Renal cortex interstitium (tissue), 15 donors: ENCODE results near the gene OR4K14. TPM values are rescaled to one million over a fixed set of nuclear protein-coding genes. Genes with fewer than 3 reads are reported as not detected.
"Not testable (repeated sequence)": the region's sequence is repeated elsewhere in the genome, so short reads cannot be mapped to it uniquely, and the experiment has no call there.

Experiments used
- DNase-seq, 11 donors: peaks; one replicate each; pipeline ENCODE4 v3.0.0-alpha.2; 2013; ENCODE audit warnings: low read depth in 9 of 11, low spot score in 4 of 11; ENCODE audit errors: extremely low read depth in 1 of 11
- long read RNA-seq, 16 experiments: transcript quantifications; one replicate each; lab custom pipeline, GENCODE V29; 2026
- polyA plus RNA-seq, 3 donors: library from polyadenylated mRNA; unstranded; fragments of 120-200 nt; gene quantifications; one replicate each; pipeline ENCODE4 v1.2.1, GENCODE V29; 2013; ENCODE audit not compliant: insufficient read length in 3 of 3

The OR4K14 gene
- polyA plus RNA-seq = not detected
- long read RNA-seq, donor 1 = 0 reads
- long read RNA-seq, donor 2 = 0 reads
- long read RNA-seq, donor 3 = 0 reads
- long read RNA-seq, donor 4 = 0 reads
- long read RNA-seq, donor 5 = 0 reads
- long read RNA-seq, donor 6 = 0 reads
- long read RNA-seq, donor 7 = 0 reads
- long read RNA-seq, donor 8 = 0 reads
- long read RNA-seq, donor 9 = 0 reads
- long read RNA-seq, donor 10 = 0 reads
- long read RNA-seq, donor 11 = 0 reads
- long read RNA-seq, donor 12 = 0 reads
- long read RNA-seq, donor 13 = 0 reads
- long read RNA-seq, donor 14 = 0 reads
- long read RNA-seq, donor 15 = 0 reads
- long read RNA-seq, donor 16 = 0 reads

GRCh38 chr14:20019257-20019865, at the start of gene OR4K14:
Gene OR4K14 (minus strand): TSS chr14:20019307. CDS start chr14:20015193, 4,114 bp downstream.
- no peak for DNase-seq

GRCh38 chr14:20059745-20060144, 40.6 kb upstream of the OR4K14 start, which contains the start of gene OR4L1:
Gene OR4L1 (plus strand): TSS chr14:20060045. CDS start chr14:20060045, 0 bp downstream.
- no peak for DNase-seq

- DNase-seq = no peak
Measured at GRCh38 chr14:20048202-20048601, 29.1 kb upstream of the OR4K14 start.

- no peak for DNase-seq
Measured at GRCh38 chr14:20044243-20044642, 25.1 kb upstream of the OR4K14 start.

- no peak for DNase-seq
Measured at GRCh38 chr14:20035938-20036337, 16.8 kb upstream of the OR4K14 start, which contains the start of gene OR4K13. Gene OR4K13 (minus strand): TSS chr14:20036038. CDS start chr14:20034758, 1,280 bp downstream.

GRCh38 chr14:20035449-20035848, 16.3 kb upstream of the OR4K14 start:
- DNase-seq = no peak

GRCh38 chr14:20031058-20031457, 12.0 kb upstream of the OR4K14 start:
- no peak for DNase-seq

- no peak for DNase-seq
Measured at GRCh38 chr14:20008156-20008555, 11.0 kb downstream of the OR4K14 start.

- no peak for DNase-seq
Measured at GRCh38 chr14:20002319-20002718, 16.8 kb downstream of the OR4K14 start.

GRCh38 chr14:20001863-20002262, 17.2 kb downstream of the OR4K14 start, which contains the start of gene OR4Q2:
Gene OR4Q2 (plus strand): TSS chr14:20002163.
- no peak for DNase-seq

GRCh38 chr14:19993438-19993837, 25.7 kb downstream of the OR4K14 start:
- DNase-seq = no peak

GRCh38 chr14:19975291-19975690, 43.8 kb downstream of the OR4K14 start, which contains the start of gene OR4K15:
Gene OR4K15 (plus strand): TSS chr14:19975591. CDS start chr14:19975591, 0 bp downstream.
- no peak for DNase-seq

GRCh38 chr14:19974844-19975243, 44.3 kb downstream of the OR4K14 start:
- DNase-seq = no peak

- DNase-seq = not testable (repeated sequence)
Measured at GRCh38 chr14:19969735-19970134, 49.4 kb downstream of the OR4K14 start.

Other genes starting within 250 kb of the OR4K14 start
- not detected for gene OR4M1, start 245.8 kb downstream of the OR4K14 start, polyA plus RNA-seq
- not detected for gene OR4N2, start 215.5 kb downstream of the OR4K14 start, polyA plus RNA-seq
- not detected for gene OR4K2, start 144.2 kb downstream of the OR4K14 start, polyA plus RNA-seq
- gene OR4K5, start 98.7 kb downstream of the OR4K14 start, polyA plus RNA-seq = not detected
- gene OR4K1, start 88.4 kb downstream of the OR4K14 start, polyA plus RNA-seq = not detected
- gene OR4K15, start 43.7 kb downstream of the OR4K14 start, polyA plus RNA-seq = not detected
- gene OR4Q2, start 17.1 kb downstream of the OR4K14 start, polyA plus RNA-seq = not detected
- gene OR4K13, start 16.7 kb upstream of the OR4K14 start, polyA plus RNA-seq = under 1 TPM in 1 of 3 donors, not detected in 2; 0.01 TPM
- not detected for gene OR4L1, start 40.7 kb upstream of the OR4K14 start, polyA plus RNA-seq
- under 1 TPM; 0.03 to 0.11 (median 0.04) TPM for gene OR4K17, start 91.4 kb upstream of the OR4K14 start, polyA plus RNA-seq
- not detected for gene OR4N5, start 119.5 kb upstream of the OR4K14 start, polyA plus RNA-seq
- gene OR11G2, start 171.6 kb upstream of the OR4K14 start, polyA plus RNA-seq = under 1 TPM in 1 of 3 donors, not detected in 2; 0.05 TPM
- not detected for gene OR11H6, start 204.4 kb upstream of the OR4K14 start, polyA plus RNA-seq
- gene OR11H7, start 209.7 kb upstream of the OR4K14 start, polyA plus RNA-seq = under 1 TPM; 0.26 to 0.60 (median 0.26) TPM
- gene OR11H4, start 220.0 kb upstream of the OR4K14 start, polyA plus RNA-seq = under 1 TPM in 1 of 3 donors, not detected in 2; 0.14 TPM